Measurements from ENCODE around the gene SLC39A3.
"Not testable (repeated sequence)": the region's sequence is repeated elsewhere in the genome, so short reads cannot be mapped to it uniquely, and the experiment has no call there.

The SLC39A3 gene

GRCh38 chr19:2721570-2722540, 18.0 kb downstream of the SLC39A3 start:
- peak; percentile 31 for DNase-seq

GRCh38 chr19:2720777-2721569, 18.8 kb downstream of the SLC39A3 start, which contains the start of gene DIRAS1:
DIRAS1 (minus strand) TSS chr19:2721372; CDS start chr19:2717806, 3,566 bp downstream.
- DNase-seq: peak; percentile 64

DNA sequence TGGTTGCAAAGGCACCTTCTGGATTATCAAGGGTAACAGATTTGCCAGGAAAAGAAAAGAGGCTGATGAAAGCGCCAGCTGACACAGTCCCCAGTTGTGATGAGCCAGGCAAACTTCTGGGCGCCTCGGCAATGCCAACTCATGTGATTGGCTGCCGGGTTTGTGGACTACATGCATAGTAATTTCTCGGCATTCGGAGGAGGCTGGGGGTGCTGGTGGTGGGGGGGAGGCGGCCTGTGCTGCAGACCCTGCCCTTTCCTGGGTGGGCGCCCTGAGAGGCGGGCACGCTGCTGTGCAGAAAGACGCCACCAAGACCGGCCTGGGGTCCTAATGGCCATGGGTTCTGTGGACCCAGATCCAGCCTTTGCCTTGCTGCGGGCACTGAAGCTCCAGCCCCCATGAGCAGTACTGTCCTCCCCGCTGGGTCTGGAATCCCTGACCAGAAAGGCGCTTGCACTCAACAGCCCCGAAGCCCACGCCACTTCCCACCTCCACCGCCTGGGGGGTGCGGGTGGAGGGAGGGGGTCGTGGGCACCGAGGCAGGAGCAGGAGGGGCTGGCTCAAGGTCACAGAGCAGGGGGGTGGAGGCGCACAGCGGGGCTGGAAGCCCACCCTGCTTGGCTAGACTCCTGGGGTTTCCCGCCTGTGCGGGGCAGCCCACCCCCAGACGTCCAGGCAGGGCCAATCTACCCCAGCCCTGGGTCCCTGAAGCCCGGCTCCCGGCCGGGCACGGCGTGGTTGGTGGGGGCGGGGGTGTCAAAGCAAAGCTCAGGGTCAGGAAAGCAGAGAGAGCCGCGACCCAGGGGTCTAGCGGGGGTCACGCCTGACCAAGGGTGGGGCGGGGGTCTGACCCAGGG, 19.7 kb downstream of the SLC39A3 start:
- DNase-seq: peak; percentile 61

- DNase-seq: no peak
These were observed 20.5 kb downstream of the SLC39A3 start for GRCh38 chr19:2719232-2719735.

GRCh38 chr19:2717638-2718541, 21.9 kb downstream of the SLC39A3 start:
- no peak for DNase-seq

GRCh38 chr19:2716722-2717637, 22.8 kb downstream of the SLC39A3 start:
- no peak for DNase-seq

- DNase-seq: no peak
These were observed 23.6 kb downstream of the SLC39A3 start for GRCh38 chr19:2716275-2716650.

GRCh38 chr19:2715470-2716274, 24.1 kb downstream of the SLC39A3 start:
- no peak for DNase-seq

GRCh38 chr19:2714531-2715269, 25.1 kb downstream of the SLC39A3 start:
- DNase-seq: no peak

GRCh38 chr19:2714102-2714501, 25.7 kb downstream of the SLC39A3 start:
- DNase-seq: not testable (repeated sequence)

- not testable (repeated sequence) for DNase-seq
These were observed 26.6 kb downstream of the SLC39A3 start for GRCh38 chr19:2713170-2713569.

- no peak for DNase-seq
These were observed 28.0 kb downstream of the SLC39A3 start for GRCh38 chr19:2711875-2712205.

DNA sequence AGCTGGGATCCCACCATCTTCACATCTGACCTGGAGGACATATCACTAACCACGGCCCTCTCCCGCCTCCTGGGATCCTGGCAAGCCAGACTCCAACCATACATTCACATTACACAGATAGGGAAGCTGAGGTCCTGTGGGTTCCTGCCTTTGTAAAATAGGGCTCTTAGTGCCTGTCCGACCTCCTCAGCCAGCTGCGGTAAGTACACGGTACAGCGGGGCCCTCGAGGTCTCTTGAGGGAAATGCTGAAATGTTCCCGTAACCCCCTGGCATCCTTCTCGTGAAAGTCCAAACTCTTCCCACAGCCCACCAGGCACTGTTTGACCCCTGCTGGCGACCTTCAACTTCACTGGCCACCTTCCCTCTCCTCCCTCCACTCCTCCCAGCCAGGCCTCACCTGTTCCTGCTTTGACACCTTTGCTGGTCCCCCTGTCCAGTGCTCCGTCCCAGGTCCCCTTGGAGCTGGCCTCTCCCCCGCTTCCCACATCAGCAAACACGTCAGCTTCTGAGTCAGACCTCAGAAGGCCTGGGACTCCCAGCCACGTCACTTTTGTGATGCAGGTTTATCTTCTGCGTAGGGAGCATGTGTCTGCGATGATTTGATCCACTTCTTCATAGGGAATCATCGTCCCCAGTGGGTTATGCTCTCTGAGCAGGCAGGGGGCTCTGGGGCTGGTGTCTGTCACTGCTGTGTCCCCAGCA, 28.5 kb downstream of the SLC39A3 start:
- DNase-seq: no peak

GRCh38 chr19:2706251-2706650, 33.6 kb downstream of the SLC39A3 start:
- no peak for DNase-seq

GRCh38 chr19:2703691-2704216, 36.1 kb downstream of the SLC39A3 start:
- DNase-seq: no peak

DNA sequence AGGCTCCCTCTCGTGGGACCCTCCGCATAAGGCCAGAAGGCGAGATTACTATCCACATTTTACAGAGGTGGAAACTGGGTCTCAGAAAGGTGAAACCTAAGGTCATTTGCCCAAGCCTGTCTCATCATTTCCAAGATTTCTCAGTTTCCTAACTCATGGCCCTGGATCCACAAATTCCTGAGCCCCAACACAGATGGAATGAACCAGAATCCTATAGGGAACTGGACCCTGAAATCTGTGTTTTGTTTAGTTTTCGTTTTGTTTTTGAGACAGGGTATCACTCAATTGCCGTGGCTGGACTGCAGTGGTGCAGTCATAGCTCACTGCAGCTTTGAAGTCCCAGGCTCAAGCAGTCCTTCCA, 36.8 kb downstream of the SLC39A3 start:
- no peak for DNase-seq

DNA sequence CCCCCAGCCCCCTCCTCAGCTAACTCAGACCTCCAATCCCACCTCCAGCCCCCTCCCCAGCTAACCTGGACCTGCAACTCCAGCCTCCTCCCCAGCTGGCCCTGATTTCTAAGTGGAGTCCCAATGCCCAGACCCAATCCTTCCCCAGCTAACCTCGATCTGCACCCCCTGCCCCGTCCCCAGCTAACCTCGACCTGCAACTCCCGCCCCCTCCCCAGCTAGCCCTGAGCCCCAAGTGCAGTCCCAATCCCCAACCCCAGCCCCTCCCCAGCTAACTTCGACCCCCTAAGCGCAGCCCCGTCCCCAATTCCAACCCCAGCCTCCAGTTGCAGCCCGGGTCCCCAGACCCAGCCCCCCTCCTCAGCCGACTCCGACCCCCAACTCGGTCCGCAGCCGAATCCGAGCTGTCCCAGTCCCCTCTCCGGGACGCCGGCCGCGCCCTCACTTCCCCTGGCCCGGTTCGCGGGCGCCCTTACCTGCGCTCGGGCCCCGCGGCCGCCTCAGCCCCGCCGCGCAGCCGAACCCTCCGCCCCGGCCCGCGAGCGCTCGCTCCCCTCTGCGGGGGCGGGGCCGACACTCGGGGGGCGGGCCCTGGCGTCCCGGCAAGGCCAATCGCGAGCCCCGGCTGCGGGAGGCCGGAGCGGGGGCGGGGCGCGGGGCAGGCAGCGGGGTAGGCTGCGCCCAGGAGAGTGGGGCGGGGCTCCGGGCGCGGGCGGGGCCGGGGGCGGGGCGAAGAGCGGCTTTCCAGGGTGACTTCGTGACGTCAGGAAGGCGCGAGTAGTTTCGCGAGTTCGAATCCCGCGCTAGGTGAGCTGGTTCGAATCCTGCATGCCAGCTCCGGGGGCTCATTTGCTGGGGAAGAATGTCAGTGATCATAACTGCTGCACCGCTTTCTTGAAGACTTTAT, 37.4 kb downstream of the SLC39A3 start, which contains the start of gene GNG7:
Gene GNG7 (minus strand): TSS at position 525 of the 907 bp plus-strand sequence. CDS start 182,006 bp downstream, outside the sequence.
- peak; percentile 96 for DNase-seq
